CD4-positive, alpha-beta T cell (primary cell): ENCODE results near the gene SMAP1. TPM values are rescaled to one million over a fixed set of nuclear protein-coding genes. Genes with fewer than 3 reads are reported as not detected.

Source experiments
- ATAC-seq: fragments of 200-7000 bp; cut with Tn5 transposase; one replicate; pipeline ENCODE4 v1.10.0; 2022; ENCODE audit warnings: mild to moderate bottlenecking; ENCODE audit not compliant: poor library complexity
- CTCF ChIA-PET: fragments of 350-600 bp; sonication (Branson Sonifier 250); formaldehyde crosslinking; loops from one replicate; lab custom pipeline; 2021; ENCODE audit warnings: antibody characterized with exemption, inconsistent platforms; lab: Charles Lee
- POLR2A ChIA-PET: fragments of 350-600 bp; sonication (Branson Sonifier 250); formaldehyde crosslinking; loops from one replicate; lab custom pipeline; 2021; ENCODE audit warnings: antibody characterized with exemption, inconsistent platforms; lab: Charles Lee
- DNase-seq, 14 experiments: peaks; one replicate each; pipeline ENCODE4 v3.0.0-alpha.2; 2013 to 2020; ENCODE audit warnings: mixed read lengths in 2 of 14
- H3K27ac ChIP-seq, 2 donors: one replicate each; pipeline versions ENCODE4 v1.5.1 to v1.7.0; 2013; ENCODE audit warnings: low read length in 2 of 2, low read depth in 1 of 2, mild to moderate bottlenecking in 1 of 2
- H3K27me3 ChIP-seq, 2 experiments: 1 replicate in 1 of 2; 2 replicates in 1 of 2; pipeline versions ENCODE4 v1.6.1 to v1.7.0; 2013; ENCODE audit warnings: low read length in 2 of 2, control low read depth in 1 of 2, mild to moderate bottlenecking in 1 of 2, moderate library complexity in 1 of 2; ENCODE audit not compliant: insufficient read depth in 2 of 2, control insufficient read depth in 1 of 2
- H3K36me3 ChIP-seq: one replicate; pipeline ENCODE4 v1.6.1; 2013; ENCODE audit warnings: low read length, control low read depth; ENCODE audit not compliant: insufficient read depth
- H3K4me1 ChIP-seq: one replicate; pipeline ENCODE4 v1.6.1; 2013; ENCODE audit warnings: low read length, control low read depth; ENCODE audit not compliant: insufficient read depth
- H3K4me3 ChIP-seq: one replicate; pipeline ENCODE4 v1.5.1; 2013; ENCODE audit warnings: mild to moderate bottlenecking, low read length, moderate library complexity
- H3K9me3 ChIP-seq, 2 experiments: 1 replicate in 1 of 2; 2 replicates in 1 of 2; pipeline versions ENCODE4 v1.6.1 to v1.7.0; 2013; ENCODE audit warnings: low read length in 2 of 2, mild to moderate bottlenecking in 2 of 2, control low read depth in 1 of 2, moderate library complexity in 1 of 2; ENCODE audit not compliant: control insufficient read depth in 1 of 2, insufficient read depth in 1 of 2
- H3K27ac Mint-ChIP-seq: one replicate; pipeline ENCODE4 v1.8.0; 2020; ENCODE audit warnings: mixed read lengths
- H3K27me3 Mint-ChIP-seq: one replicate; pipeline ENCODE4 v1.8.0; 2021; ENCODE audit warnings: mixed read lengths
- H3K36me3 Mint-ChIP-seq: one replicate; pipeline ENCODE4 v1.8.0; 2021; ENCODE audit warnings: low read depth, mixed read lengths
- H3K4me1 Mint-ChIP-seq: one replicate; pipeline ENCODE4 v1.8.0; 2021; ENCODE audit warnings: low read depth, mixed read lengths
- H3K4me3 Mint-ChIP-seq: one replicate; pipeline ENCODE4 v1.8.0; 2020; ENCODE audit warnings: mild to moderate bottlenecking, mixed read lengths
- H3K9me3 Mint-ChIP-seq: one replicate; pipeline ENCODE4 v1.8.0; 2020; ENCODE audit warnings: mixed read lengths
- CTCF ChIP-seq: fragments of 200-600 bp; IDR thresholded peaks from one replicate; pipeline ENCODE4 v1.8.0; 2022; ENCODE audit warnings: antibody characterized with exemption, mild to moderate bottlenecking
- intact Hi-C, 2 experiments: fragments of 100-400 bp; cut with DNase I in 1 of 2; cut with micrococcal nuclease in 1 of 2; formaldehyde crosslinking; loops; one replicate each; pipeline versions ENCODE4 v1.15.1 to v1.9.0; 2023 to 2025; cut with DNase I, micrococcal nuclease
- total RNA-seq, 174 experiments: library from RNA in 2 of 174; stranded (reverse) in 2 of 174; gene quantifications; one replicate each; pipeline ENCODE4 v1.2.3 and lab custom pipeline; 2021 to 2026

SMAP1 gene
- total RNA-seq, 2 experiments from 2014 or later = 20.0 to 22.5 TPM

DNA sequence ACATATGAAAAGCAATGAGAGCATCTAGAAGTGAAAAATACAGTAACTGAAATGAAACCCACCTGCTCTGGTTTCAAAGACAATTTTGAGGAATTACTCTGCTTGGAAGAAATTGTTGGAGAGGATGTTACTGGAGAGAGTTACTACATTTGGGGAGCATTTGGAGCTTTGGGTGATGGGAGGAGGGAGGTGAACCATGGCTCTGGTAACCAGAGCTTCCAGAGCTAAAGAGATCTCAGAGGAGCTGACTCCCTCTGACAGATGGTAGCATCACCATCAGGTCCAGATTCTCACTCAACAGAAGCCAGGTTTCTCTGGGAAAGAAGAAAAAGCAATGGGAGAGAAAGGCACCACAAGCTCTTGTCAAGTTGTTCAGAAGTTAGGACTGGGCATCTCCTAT lies 42.2 kb upstream of the SMAP1 start:
- no peak overlapping the region for H3K27ac Mint-ChIP-seq
- H3K36me3 ChIP-seq = no peaks in the 10 kb centered on the region
- DNase-seq (no peak), ATAC-seq (no peak)
- H3K9me3 Mint-ChIP-seq = no peaks in the 10 kb centered on the region
- H3K4me3 ChIP-seq = no peak overlapping the region
- intact Hi-C loops = no loop called here
- no peaks in the 10 kb centered on the region for H3K27me3 Mint-ChIP-seq
- H3K4me1 ChIP-seq = no peaks in the 10 kb centered on the region
- H3K36me3 Mint-ChIP-seq = no peaks in the 10 kb centered on the region
- TF ChIP-seq CTCF = no peak
- H3K4me1 Mint-ChIP-seq = no peaks in the 10 kb centered on the region
- no peaks in the 10 kb centered on the region for H3K27me3 ChIP-seq
- ChIA-PET POLR2A (no interaction called here), CTCF (no interaction called here)
- H3K27ac ChIP-seq = no peak overlapping the region
- peaks cover 0 to 7% of the 10 kb centered on the region in 2 experiments for H3K9me3 ChIP-seq
- H3K4me3 Mint-ChIP-seq = no peak overlapping the region

GRCh38 chr6:70627500-70628254 lies 40.0 kb upstream of the SMAP1 start:
- Histone ChIP-seq H3K36me3 (no peaks in the 10 kb centered on the region), H3K27ac (no peak overlapping the region), H3K27me3 (no peaks in the 10 kb centered on the region), H3K4me1 (no peaks in the 10 kb centered on the region), H3K4me3 (no peak overlapping the region), H3K9me3 (peaks cover 0 to 7% of the 10 kb centered on the region in 2 experiments)
- ChIA-PET POLR2A (no interaction called here), CTCF (no interaction called here)
- no peaks in the 10 kb centered on the region for H3K27me3 Mint-ChIP-seq
- H3K9me3 Mint-ChIP-seq = no peaks in the 10 kb centered on the region
- no peaks in the 10 kb centered on the region for H3K4me1 Mint-ChIP-seq
- ATAC-seq = no peak
- no peak overlapping the region for H3K27ac Mint-ChIP-seq
- DNase-seq = no peak
- H3K4me3 Mint-ChIP-seq = no peak overlapping the region
- no peaks in the 10 kb centered on the region for H3K36me3 Mint-ChIP-seq
- no peak for TF ChIP-seq CTCF
- intact Hi-C loops = no loop called here

DNA sequence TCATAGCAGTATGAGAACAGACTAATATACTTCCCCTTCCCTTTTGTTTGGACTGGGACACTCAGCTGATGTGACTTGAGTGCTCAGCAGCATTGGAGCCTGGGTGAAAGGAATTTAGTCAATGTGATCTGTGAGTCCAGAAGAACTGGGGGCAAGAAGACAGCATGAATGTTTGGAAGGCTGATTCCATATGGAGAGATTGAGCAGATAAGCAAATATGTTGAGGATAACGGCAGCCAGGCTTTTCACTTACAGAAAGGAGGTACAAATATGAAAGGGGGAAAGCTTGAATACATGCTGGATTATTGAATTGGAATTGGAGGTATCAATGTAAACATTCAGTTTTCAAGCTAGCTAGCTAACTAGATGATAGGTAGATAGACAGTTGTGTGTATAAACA lies 37.8 kb upstream of the SMAP1 start:
- intact Hi-C loops = no loop called here
- no peaks in the 10 kb centered on the region for H3K4me1 ChIP-seq
- no peak for ATAC-seq
- no peak for TF ChIP-seq CTCF
- no peak overlapping the region for H3K27ac ChIP-seq
- Mint-ChIP-seq H3K4me3 (no peak overlapping the region), H3K27ac (no peak overlapping the region), H3K27me3 (no peaks in the 10 kb centered on the region), H3K9me3 (no peaks in the 10 kb centered on the region), H3K36me3 (no peaks in the 10 kb centered on the region), H3K4me1 (no peaks in the 10 kb centered on the region)
- no peaks in the 10 kb centered on the region for H3K36me3 ChIP-seq
- POLR2A ChIA-PET = interaction anchor here (0.8 kb wide), 1 partner anchor 10 kb away, joined by 3 read pairs; no protein-coding TSS in a partner anchor
- H3K4me3 ChIP-seq = no peak overlapping the region
- CTCF ChIA-PET = no interaction called here
- H3K9me3 ChIP-seq = peaks cover 0 to 7% of the 10 kb centered on the region in 2 experiments
- no peak for DNase-seq
- H3K27me3 ChIP-seq = no peaks in the 10 kb centered on the region
